HUDEP-2 (cell line): Measurements from ENCODE around the gene PPP1R9A.

Source experiments
- DNase-seq, 76 experiments: peaks; one replicate each; lab custom pipeline; 2025; ENCODE audit not compliant: unreplicated experiment in 76 of 76; lab: John Stamatoyannopoulos, UW

PPP1R9A gene

DNA sequence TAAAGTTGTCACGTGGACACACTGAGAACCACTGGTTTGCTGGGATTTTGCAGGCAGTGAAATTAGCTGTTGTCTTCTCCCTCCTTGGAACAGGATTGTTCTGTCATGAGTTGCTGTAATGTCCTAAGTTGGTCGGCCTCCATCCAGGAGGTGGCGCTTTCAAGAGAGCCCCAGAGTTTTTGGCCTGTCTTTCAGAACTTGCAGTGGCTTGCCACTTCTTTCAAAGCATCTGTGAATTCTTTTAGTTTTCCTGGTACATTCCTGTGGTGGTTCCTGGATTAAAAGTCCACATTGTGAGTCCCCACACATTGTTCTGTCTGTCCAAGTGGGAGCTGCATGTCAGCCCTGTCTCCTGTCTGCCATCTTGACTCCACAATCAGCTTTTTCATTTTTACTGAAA is 283.1 kb downstream of the PPP1R9A start:
- DNase-seq, result peak in 1 of 76 experiments; percentile 3

- DNase-seq, result no peak
These were observed 284.4 kb downstream of the PPP1R9A start for GRCh38 chr7:95191795-95192194.

DNA sequence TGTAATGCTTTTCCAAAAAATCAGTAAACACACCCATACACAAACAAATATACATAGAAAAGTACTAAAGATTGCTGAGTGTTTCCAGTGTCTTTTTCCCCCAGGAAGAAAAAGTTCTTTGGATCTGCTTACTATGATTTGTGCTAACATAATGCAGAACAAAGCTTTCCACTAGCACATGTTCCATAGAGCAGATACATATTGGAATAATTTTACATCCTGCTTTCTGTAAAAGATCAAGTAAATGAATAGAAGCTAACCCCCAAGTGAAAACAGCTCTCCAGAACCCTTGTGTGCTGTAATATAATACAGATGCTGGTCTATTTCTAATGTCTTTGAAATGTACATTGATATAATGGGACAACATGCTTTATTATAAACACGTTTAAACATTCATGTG is 291.5 kb downstream of the PPP1R9A start:
- no peak for DNase-seq

DNA sequence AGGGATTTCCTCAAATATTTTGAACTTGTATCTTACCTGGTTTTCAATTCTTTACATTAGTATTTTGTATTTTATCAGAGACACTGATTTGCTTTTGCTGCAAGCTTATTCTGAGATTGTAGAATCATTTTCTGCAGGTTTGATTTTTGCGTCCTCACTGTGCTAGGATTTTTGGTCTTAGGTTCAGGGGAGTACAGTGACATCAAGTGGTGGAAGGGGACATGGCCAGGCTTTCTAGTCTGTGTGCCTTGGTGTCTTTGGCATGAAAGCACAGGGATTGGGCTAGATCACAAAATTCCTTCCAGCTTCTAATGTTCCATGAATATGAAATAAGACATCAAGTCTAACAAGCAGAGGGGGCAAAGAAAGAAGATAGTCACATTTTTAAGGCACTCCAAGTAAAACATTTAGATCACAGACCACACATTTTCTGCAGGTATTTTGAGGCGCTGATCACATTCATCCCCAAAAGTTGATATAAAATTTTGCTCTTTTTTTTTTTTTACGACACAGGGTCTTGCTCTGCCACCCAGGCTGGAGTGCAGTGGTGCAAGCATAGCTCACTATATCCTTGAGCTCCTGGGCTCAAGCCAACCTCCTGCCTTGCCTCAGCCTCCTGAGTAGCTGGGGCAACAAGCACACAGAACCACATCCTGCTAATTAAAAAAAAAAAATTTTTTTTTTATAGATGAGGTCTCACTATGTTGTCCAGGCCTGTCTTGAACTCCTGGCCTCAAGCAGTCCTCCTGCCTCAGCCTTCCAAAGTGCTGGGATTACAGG is 292.6 kb downstream of the PPP1R9A start:
- DNase-seq, result peak in 2 of 76 experiments; percentile 1 to 13

DNA sequence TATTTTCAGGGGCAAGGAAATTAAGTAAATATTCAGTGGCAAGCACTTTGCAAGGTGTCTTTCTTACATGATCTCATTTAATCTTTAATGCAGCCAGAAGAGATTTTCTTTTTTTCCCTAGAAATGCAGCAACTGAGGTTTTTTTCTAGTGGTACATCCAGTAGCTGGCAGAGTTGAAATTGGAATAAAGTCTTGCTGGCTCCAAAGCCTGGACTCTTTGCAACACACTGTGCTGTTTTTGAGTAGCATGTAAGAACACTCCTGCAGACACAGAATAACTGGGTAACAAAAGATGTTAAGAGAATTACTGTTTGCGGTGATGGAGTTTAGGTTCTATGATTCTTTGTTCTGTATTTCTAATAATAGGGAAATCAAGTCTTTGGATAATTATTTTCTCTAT is 293.3 kb downstream of the PPP1R9A start:
- no peak for DNase-seq

DNA sequence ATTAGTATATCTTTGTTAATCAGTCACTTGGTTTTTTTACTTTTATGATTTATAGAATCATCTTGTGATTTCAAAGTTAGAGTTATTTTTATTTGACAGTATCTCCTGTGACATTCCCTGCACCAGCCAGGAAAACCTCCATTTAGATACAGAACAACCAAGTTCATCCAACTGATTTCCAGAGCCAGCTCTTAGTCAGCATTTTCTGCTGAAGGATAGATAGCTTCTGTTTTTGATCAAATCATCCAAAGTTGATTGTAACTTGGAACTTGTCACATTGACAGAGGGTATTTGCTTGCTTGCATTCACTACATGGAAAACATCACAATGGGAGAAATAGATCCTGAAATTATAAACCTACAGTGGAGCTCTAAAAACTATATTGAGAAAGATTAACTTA is 294.3 kb downstream of the PPP1R9A start:
- no peak for DNase-seq

DNA sequence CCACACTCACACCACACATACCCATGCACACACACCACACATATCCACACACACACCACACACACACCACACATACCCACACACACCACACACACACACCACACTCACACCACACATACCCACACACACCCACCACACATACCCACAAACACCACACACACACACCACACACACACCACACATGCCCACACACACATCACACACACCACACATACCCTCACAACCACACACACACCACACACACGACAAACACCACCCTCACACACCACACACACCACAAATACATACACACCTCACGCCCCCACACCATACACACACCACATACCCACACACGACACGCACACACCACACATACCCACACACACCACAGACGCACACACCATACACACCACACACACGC is 297.2 kb downstream of the PPP1R9A start:
- no peak for DNase-seq

- DNase-seq, result no peak
These were observed 298.4 kb downstream of the PPP1R9A start for GRCh38 chr7:95205665-95206225.

DNA sequence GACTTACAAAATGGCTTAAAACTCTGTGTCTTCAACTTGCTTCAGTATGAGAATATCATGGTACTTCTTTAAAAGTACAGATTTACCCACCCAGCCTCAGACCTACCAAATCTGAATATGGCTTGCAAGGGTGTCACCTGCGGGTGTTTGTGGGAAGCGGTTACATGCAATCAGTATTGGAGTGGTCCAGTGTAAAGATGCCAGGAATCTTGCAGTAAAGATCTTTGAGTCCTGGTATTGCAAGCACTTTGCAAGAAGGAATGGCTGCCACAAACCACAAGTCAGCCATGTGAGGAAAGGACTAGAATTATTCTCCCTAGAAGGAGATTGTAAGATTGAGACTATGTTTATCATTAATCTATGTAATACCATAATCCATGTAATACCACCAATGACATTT is 301.9 kb downstream of the PPP1R9A start:
- no peak for DNase-seq

DNA sequence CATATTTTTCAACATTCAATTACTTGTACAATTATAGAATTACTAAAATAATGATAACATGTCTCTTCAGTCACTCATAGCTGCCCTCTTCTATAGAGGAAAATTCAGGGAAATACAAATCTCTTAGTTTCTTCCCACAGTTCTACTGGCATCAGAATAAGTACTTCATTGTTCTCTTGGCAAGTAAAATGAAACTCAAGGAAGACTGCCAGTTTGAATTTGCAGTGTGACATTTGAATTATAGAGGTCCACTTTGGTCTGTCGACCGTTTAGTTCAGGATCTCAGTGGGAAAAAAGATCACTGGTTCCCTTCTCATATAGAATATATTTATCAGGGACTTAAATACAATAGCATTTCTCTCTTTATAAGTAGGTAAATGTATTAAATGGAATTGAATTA is 302.4 kb downstream of the PPP1R9A start:
- no peak for DNase-seq

DNA sequence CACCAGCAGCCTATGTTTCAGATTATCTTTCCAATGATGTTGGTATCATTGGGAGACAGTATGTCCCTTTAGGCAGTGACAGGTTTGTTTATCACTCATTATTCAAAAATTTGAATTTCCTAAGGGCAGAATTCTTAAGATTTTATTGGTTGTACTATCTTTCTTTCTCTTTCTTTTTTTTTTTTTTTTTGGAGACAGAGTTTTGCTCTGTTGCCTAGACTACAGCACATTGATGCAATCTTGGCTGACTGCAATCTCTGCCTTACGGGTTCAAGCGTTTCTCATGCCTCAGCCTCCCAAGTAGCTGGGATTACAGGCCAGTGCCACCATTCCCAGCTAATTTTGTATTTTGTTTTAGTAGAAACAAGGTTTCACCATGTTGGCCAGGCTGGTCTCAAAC is 305.8 kb downstream of the PPP1R9A start:
- no peak for DNase-seq

- DNase-seq, result no peak
These were observed 306.6 kb downstream of the PPP1R9A start for GRCh38 chr7:95213809-95214492.

DNA sequence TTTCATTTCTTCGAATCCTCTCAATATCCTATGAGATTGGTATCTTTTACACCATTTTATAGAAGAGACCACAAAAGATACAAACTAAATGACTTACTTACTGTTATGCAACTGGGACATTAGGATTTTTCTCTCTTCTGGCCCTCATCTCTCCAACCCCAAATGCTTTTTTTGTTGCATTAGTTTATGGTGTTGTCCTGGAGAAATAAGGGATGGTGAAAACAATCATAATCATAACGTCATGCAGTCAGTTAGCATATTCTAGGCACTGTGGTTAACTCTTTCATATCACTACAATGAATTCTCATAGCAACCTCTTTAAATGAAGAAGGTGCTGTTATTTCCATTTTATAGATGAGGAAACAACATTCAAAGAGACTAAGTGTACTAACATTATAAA is 312.3 kb downstream of the PPP1R9A start:
- no peak for DNase-seq

DNA sequence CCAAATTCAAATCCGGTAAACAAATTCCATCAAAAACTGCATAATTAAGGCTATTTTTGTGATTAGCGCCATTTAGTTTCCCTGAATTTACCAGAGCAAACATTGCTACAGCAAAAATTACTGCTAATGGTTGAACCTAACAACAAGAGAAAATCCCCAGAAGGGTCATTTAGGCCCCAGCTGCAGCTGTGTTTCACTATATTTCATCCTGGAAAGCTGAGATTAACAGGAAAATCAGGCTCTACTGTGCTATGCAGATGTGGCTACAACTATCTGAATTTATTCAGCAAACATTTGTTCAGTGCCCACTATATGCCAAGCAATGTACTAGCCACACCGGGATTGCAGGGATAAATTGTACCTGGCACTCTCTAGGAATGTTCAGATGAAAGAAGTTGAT is 312.9 kb downstream of the PPP1R9A start:
- DNase-seq, result no peak

GRCh38 chr7:95225301-95225700 is 317.9 kb downstream of the PPP1R9A start:
- no peak for DNase-seq

DNA sequence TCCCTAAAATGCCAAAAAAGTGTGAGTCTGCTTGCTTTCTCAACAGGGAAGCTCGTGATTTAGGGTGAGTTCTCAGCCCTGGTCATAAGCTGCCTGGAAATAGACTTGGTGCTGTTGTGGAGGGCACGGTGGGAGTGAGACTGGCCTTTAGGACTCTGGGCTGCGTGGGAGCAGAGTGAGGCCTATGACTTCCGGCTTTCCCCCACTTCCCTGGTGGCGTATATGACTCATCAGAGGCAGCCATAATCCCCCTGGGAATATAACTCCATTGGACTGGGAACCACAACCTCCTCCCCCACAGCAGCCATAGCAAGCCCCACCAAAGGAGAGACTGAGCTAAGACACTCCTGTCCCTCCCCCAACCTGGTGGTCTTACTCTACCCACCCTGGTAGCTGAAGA is 321.9 kb downstream of the PPP1R9A start:
- DNase-seq, result no peak

DNA sequence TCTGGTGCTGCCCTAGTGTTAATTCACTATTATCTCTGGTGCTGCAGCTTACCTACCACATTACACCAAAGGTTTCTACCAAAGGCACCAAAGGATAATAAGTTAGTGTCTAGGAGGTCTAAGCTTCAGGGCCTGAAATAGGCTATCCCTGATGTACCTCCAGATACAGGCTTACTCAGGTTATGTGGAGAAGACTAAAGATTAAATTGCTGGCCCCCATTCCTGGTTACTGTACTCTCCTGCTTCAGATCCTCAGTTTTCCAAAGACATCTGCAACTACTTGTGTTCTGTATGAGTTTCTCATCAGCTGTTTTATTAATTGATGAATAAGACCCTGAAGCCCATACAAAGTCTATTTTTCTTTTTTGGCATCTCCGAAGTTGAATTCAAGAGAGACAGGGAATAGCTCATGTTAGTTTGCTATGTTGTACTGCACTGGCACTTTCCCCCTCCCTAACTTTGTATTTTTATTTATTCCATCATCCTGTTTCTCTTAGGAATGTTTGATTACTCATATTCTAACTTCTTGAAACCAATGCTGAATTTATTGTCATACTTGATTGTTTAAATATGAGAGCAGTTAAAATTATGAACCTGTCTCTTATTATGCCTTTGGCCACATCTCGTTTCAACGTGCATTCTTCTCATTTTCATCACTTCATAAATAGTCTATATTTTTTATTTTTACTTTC is 331.0 kb downstream of the PPP1R9A start:
- DNase-seq, result no peak

- DNase-seq, result no peak
These were observed 333.5 kb downstream of the PPP1R9A start for GRCh38 chr7:95240921-95241320.

GRCh38 chr7:95242266-95242665 is 334.9 kb downstream of the PPP1R9A start:
- no peak for DNase-seq

- DNase-seq, result no peak
These were observed 337.2 kb downstream of the PPP1R9A start for GRCh38 chr7:95244616-95245015.

DNA sequence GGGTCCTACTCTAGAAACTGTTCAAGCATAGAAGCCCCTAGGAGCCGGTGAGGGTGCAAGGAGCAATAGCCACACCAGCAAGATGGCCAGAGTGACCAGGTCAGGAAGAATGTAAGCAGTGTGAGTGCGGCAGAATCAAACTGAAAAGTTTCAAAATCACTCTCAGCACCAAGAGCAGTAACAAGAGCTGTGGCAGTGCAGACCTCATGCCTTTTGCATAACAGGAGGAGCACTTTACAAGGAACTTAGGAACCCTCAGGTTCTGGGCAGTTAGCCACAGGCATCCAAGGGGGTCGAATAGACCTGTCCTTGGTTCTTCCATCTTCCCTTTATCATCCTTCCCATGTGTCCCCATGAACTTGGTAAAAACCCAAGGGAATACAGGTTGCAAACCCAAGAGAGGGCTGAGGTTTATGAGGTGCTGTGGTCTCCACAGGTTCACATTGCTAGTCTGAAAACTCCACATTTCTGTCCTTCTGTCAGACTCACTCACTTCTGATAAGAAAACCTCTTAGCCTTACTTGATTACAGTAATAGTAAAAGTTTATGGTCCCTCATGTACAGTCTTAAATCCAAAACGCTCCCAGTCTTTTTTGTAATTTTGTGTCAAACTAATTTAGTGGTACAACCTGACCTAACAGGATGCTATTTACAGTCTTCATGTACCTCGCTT is 338.6 kb downstream of the PPP1R9A start:
- DNase-seq, result no peak
